ENCODE results near the gene NUMB. TPM values are rescaled to one million over a fixed set of nuclear protein-coding genes. Genes with fewer than 3 reads are reported as not detected.

The NUMB gene
- total RNA-seq, 1 experiment from 2014 or later: 75.2 TPM

DNA sequence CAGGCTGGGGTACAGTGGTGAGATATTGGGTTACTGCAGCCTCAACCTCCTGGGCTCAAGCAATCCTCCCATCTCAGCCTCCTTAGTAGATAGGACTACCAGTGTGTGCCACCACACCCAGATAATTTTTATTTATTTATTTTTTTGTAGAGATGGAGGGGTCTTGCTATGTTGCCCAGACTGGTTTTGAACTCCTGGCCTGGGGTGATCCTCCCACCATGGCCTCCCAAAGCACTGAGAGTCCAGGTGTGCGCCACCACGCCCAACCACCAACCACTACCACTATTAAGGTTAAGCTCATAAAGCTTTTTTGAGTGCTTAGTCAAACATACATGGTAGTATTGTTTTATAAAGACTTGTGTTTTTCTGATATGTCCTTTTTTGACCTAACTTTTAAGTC lies 36.2 kb upstream of the NUMB start:
- intact Hi-C loops (cut with micrococcal nuclease; ENCODE audit: unreplicated experiment): loop anchor here (5.0 kb wide), 1 partner anchor 138 kb away; no protein-coding TSS in a partner anchor
- H3K9me3 Mint-ChIP-seq (ENCODE audit: low read depth, unreplicated experiment): no peaks in the 10 kb centered on the region
- no peak for DNase-seq
- H3K27me3 Mint-ChIP-seq (ENCODE audit: unreplicated experiment): no peaks in the 10 kb centered on the region
- H3K4me1 Mint-ChIP-seq (ENCODE audit: low read depth, unreplicated experiment): peaks cover 12% of the 10 kb centered on the region
- peaks cover 26% of the 10 kb centered on the region for H3K36me3 Mint-ChIP-seq (ENCODE audit: insufficient read depth, unreplicated experiment)
- CTCF ChIA-PET: no interaction called here
- TF ChIP-seq, protein P1, sequence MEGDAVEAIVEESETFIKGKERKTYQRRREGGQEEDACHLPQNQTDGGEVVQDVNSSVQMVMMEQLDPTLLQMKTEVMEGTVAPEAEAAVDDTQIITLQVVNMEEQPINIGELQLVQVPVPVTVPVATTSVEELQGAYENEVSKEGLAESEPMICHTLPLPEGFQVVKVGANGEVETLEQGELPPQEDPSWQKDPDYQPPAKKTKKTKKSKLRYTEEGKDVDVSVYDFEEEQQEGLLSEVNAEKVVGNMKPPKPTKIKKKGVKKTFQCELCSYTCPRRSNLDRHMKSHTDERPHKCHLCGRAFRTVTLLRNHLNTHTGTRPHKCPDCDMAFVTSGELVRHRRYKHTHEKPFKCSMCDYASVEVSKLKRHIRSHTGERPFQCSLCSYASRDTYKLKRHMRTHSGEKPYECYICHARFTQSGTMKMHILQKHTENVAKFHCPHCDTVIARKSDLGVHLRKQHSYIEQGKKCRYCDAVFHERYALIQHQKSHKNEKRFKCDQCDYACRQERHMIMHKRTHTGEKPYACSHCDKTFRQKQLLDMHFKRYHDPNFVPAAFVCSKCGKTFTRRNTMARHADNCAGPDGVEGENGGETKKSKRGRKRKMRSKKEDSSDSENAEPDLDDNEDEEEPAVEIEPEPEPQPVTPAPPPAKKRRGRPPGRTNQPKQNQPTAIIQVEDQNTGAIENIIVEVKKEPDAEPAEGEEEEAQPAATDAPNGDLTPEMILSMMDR (IDR thresholded peaks at IDR 0.05; ENCODE audit: unreplicated experiment): no peak
- H3K27ac Mint-ChIP-seq (ENCODE audit: unreplicated experiment): no peak overlapping the region
- H3K4me3 Mint-ChIP-seq (ENCODE audit: low read depth, unreplicated experiment): no peak overlapping the region
- BruUV-seq (replicated peaks): no TSS peak

DNA sequence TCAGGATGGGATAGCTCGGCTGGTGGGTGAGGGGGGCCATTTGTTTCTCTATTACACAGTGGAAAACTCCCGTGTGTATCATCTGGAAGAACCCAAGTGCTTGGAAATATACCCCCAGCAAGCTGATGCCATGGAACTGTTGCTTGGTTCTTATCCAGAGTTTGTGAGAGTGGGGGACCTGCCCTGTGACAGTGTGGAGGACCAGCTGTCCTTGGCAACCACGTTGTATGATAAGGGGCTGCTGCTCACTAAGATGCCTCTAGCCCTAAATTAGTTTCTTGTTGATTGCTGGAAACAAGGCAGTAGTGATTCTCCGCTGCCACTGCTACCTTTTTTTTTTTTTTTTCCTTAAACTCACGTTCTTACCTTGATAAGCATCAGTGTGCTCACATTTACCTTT lies 34.3 kb upstream of the NUMB start:
- no peak overlapping the region for H3K27ac Mint-ChIP-seq (ENCODE audit: unreplicated experiment)
- CTCF ChIA-PET: no interaction called here
- peaks cover 29% of the 10 kb centered on the region for H3K36me3 Mint-ChIP-seq (ENCODE audit: insufficient read depth, unreplicated experiment)
- no peak for DNase-seq
- BruUV-seq (replicated peaks): TSS peak; percentile 39
- no peaks in the 10 kb centered on the region for H3K27me3 Mint-ChIP-seq (ENCODE audit: unreplicated experiment)
- TF ChIP-seq, protein P1 (IDR thresholded peaks at IDR 0.05; ENCODE audit: unreplicated experiment): no peak
- intact Hi-C loops (cut with micrococcal nuclease; ENCODE audit: unreplicated experiment): loop anchor here (5.0 kb wide), 1 partner anchor 140 kb away; no protein-coding TSS in a partner anchor
- no peaks in the 10 kb centered on the region for H3K9me3 Mint-ChIP-seq (ENCODE audit: low read depth, unreplicated experiment)
- peaks cover 12% of the 10 kb centered on the region for H3K4me1 Mint-ChIP-seq (ENCODE audit: low read depth, unreplicated experiment)
- peak overlapping the region; percentile 98 for H3K4me3 Mint-ChIP-seq (ENCODE audit: low read depth, unreplicated experiment)

DNA sequence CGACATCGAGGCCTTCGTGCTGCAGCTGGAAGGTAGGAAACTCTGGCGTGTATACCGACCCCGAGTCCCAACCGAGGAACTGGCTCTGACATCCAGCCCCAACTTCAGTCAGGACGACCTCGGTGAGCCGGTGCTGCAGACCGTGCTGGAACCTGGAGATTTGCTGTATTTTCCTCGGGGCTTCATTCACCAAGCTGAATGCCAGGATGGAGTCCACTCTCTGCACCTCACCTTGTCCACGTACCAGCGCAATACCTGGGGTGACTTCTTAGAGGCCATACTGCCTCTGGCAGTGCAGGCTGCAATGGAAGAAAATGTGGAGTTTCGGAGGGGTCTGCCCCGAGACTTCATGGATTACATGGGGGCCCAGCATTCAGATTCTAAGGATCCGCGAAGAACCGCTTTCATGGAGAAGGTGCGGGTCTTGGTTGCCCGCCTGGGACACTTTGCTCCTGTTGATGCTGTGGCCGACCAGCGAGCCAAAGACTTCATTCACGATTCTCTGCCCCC lies 33.8 kb upstream of the NUMB start:
- TF ChIP-seq, protein P1 (IDR thresholded peaks at IDR 0.05; ENCODE audit: unreplicated experiment): no peak
- CTCF ChIA-PET: interaction anchor here (0.5 kb wide), 1 partner anchor 140 kb away, joined by 3 read pairs; no protein-coding TSS in a partner anchor
- intact Hi-C loops (cut with micrococcal nuclease; ENCODE audit: unreplicated experiment): loop anchor here (5.0 kb wide), 1 partner anchor 140 kb away; no protein-coding TSS in a partner anchor
- no TSS peak for BruUV-seq (replicated peaks)
- Mint-ChIP-seq H3K9me3 (ENCODE audit: low read depth, unreplicated experiment) (no peaks in the 10 kb centered on the region), H3K36me3 (ENCODE audit: insufficient read depth, unreplicated experiment) (peaks cover 29% of the 10 kb centered on the region), H3K27me3 (ENCODE audit: unreplicated experiment) (no peaks in the 10 kb centered on the region), H3K4me1 (ENCODE audit: low read depth, unreplicated experiment) (peaks cover 12% of the 10 kb centered on the region), H3K27ac (ENCODE audit: unreplicated experiment) (no peak overlapping the region), H3K4me3 (ENCODE audit: low read depth, unreplicated experiment) (peak overlapping the region; percentile 98)
- no peak for DNase-seq

DNA sequence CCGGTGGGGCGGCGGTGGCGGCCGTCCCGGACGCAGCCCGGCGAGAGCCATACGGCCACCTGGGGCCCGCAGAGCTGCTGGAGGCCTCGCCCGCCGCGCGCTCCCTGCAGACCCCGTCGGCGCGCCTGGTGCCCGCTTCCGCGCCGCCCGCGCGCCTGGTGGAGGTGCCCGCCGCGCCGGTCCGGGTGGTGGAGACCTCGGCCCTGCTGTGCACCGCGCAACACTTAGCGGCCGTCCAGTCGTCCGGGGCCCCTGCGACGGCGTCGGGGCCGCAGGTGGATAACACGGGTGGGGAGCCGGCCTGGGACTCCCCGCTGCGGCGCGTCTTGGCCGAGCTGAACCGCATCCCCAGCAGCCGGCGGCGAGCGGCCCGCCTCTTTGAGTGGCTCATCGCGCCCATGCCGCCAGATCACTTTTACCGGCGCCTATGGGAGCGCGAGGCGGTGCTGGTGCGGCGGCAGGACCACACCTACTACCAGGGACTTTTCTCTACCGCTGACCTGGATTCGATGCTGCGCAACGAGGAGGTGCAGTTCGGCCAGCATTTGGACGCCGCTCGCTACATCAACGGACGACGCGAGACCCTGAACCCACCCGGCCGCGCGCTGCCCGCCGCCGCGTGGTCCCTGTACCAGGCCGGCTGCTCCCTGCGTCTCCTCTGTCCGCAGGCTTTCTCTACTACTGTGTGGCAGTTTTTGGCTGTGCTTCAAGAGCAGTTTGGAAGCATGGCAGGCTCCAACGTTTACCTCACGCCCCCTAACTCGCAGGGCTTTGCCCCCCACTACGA lies 33.1 kb upstream of the NUMB start:
- Mint-ChIP-seq H3K9me3 (ENCODE audit: low read depth, unreplicated experiment) (no peaks in the 10 kb centered on the region), H3K36me3 (ENCODE audit: insufficient read depth, unreplicated experiment) (peaks cover 29% of the 10 kb centered on the region), H3K4me1 (ENCODE audit: low read depth, unreplicated experiment) (peaks cover 12% of the 10 kb centered on the region), H3K27me3 (ENCODE audit: unreplicated experiment) (no peaks in the 10 kb centered on the region), H3K27ac (ENCODE audit: unreplicated experiment) (no peak overlapping the region), H3K4me3 (ENCODE audit: low read depth, unreplicated experiment) (peak overlapping the region; percentile 98)
- TF ChIP-seq, protein P1 (IDR thresholded peaks at IDR 0.05; ENCODE audit: unreplicated experiment): no peak
- CTCF ChIA-PET: interaction anchor here (0.5 to 1.6 kb wide), 4 partner anchors 19 to 196 kb away, joined by 3 to 4 read pairs (median 3); no protein-coding TSS in a partner anchor
- DNase-seq: peak; percentile 57
- intact Hi-C loops (cut with micrococcal nuclease; ENCODE audit: unreplicated experiment): loop anchor here (5.0 kb wide), 1 partner anchor 141 kb away; no protein-coding TSS in a partner anchor
- no TSS peak for BruUV-seq (replicated peaks)

Measured in Calu3 (cell line).